H9 (cell line): ENCODE data around the gene SIGLEC1. TPM values are rescaled to one million over a fixed set of nuclear protein-coding genes. Genes with fewer than 3 reads are reported as not detected.

Experiments
- DNase-seq: peaks from one replicate; pipeline ENCODE4 v3.0.0-alpha.2; 2017
- H2AFZ ChIP-seq: one replicate; pipeline ENCODE4 v1.6.1; 2013; ENCODE audit warnings: mild to moderate bottlenecking, low read length, control low read depth, moderate library complexity
- H2AK5ac ChIP-seq: 2 replicates; pipeline ENCODE4 v1.6.1; 2013; ENCODE audit warnings: low read length, control low read depth, mixed read lengths; ENCODE audit not compliant: insufficient read length
- H2BK120ac ChIP-seq: one replicate; pipeline ENCODE4 v1.6.1; 2013; ENCODE audit warnings: low read depth, mild to moderate bottlenecking, low read length, control low read depth, inconsistent platforms; ENCODE audit not compliant: poor library complexity, severe bottlenecking
- H2BK12ac ChIP-seq: 2 replicates; pipeline ENCODE4 v1.6.1; 2013; ENCODE audit warnings: low read length, control low read depth, mixed read lengths, low read depth; ENCODE audit not compliant: insufficient read length
- H2BK15ac ChIP-seq: 2 replicates; pipeline ENCODE4 v1.6.1; 2013; ENCODE audit warnings: low read depth, low read length, control low read depth
- H2BK20ac ChIP-seq: one replicate; pipeline ENCODE4 v1.6.1; 2013; ENCODE audit warnings: low read depth, mild to moderate bottlenecking, low read length, control low read depth, inconsistent platforms; ENCODE audit not compliant: poor library complexity, severe bottlenecking
- H2BK5ac ChIP-seq: 2 replicates; pipeline ENCODE4 v1.6.1; 2013; ENCODE audit warnings: low read length, control low read depth, mixed read lengths; ENCODE audit not compliant: insufficient read length
- H3K14ac ChIP-seq: 2 replicates; pipeline ENCODE4 v1.6.1; 2013; ENCODE audit warnings: low read length, control low read depth; ENCODE audit not compliant: insufficient read depth
- H3K18ac ChIP-seq: 2 replicates; pipeline ENCODE4 v1.6.1; 2013; ENCODE audit warnings: low read depth, mild to moderate bottlenecking, mixed read lengths, low read length, control low read depth; ENCODE audit not compliant: insufficient read length
- H3K23ac ChIP-seq: 2 replicates; pipeline ENCODE4 v1.6.1; 2013; ENCODE audit warnings: low read length, control low read depth, mixed read lengths, low read depth; ENCODE audit not compliant: insufficient read length
- H3K23me2 ChIP-seq: 2 replicates; pipeline ENCODE4 v1.6.1; 2013; ENCODE audit warnings: low read depth, mild to moderate bottlenecking, mixed read lengths, low read length, control low read depth; ENCODE audit not compliant: insufficient read length, poor library complexity, severe bottlenecking
- H3K27ac ChIP-seq: 2 replicates; pipeline ENCODE4 v1.5.1; 2013; ENCODE audit warnings: low read length, control low read depth, mixed read lengths, low read depth; ENCODE audit not compliant: insufficient read length
- H3K27me3 ChIP-seq: 2 replicates; pipeline ENCODE4 v1.6.1; 2013; ENCODE audit warnings: low read length, control low read depth, inconsistent platforms; ENCODE audit not compliant: insufficient read depth
- H3K4ac ChIP-seq: 2 replicates; pipeline ENCODE4 v1.6.1; 2013; ENCODE audit warnings: low read depth, mild to moderate bottlenecking, control low read depth, inconsistent platforms, low read length, moderate library complexity
- H3K4me1 ChIP-seq: 2 replicates; pipeline ENCODE4 v1.6.1; 2013; ENCODE audit warnings: low read length, control low read depth, inconsistent platforms; ENCODE audit not compliant: insufficient read depth
- H3K4me2 ChIP-seq: 2 replicates; pipeline ENCODE4 v1.6.1; 2013; ENCODE audit warnings: low read length, control low read depth, mixed read lengths; ENCODE audit not compliant: insufficient read length, insufficient read depth
- H3K56ac ChIP-seq: 2 replicates; pipeline ENCODE4 v1.6.1; 2013; ENCODE audit warnings: low read depth, mild to moderate bottlenecking, mixed read lengths, low read length, control low read depth; ENCODE audit not compliant: insufficient read length
- H3K79me1 ChIP-seq: 2 replicates; pipeline ENCODE4 v1.6.1; 2013; ENCODE audit warnings: low read depth, mild to moderate bottlenecking, moderate library complexity, low read length, control low read depth, inconsistent platforms; ENCODE audit not compliant: insufficient read depth, poor library complexity, severe bottlenecking
- H3K79me2 ChIP-seq: 2 replicates; pipeline ENCODE4 v1.6.1; 2013; ENCODE audit warnings: low read length, control low read depth, inconsistent platforms; ENCODE audit not compliant: insufficient read depth
- H3K9ac ChIP-seq: 2 replicates; pipeline ENCODE4 v1.6.1; 2013; ENCODE audit warnings: low read length, control low read depth, mixed read lengths; ENCODE audit not compliant: insufficient read length; ENCODE audit errors: extremely low read depth
- H3K9me3 ChIP-seq: one replicate; pipeline ENCODE4 v1.6.1; 2013; ENCODE audit warnings: low read depth, low read length, inconsistent platforms; ENCODE audit not compliant: control insufficient read depth
- H3T11ph ChIP-seq: one replicate; pipeline ENCODE4 v1.6.1; 2013; ENCODE audit warnings: mild to moderate bottlenecking, low read length, control low read depth, inconsistent platforms
- H4K20me1 ChIP-seq: one replicate; pipeline ENCODE4 v1.6.1; 2013; ENCODE audit not compliant: control insufficient read depth, insufficient read length, insufficient read depth
- H4K5ac ChIP-seq: 2 replicates; pipeline ENCODE4 v1.6.1; 2013; ENCODE audit warnings: low read depth, mild to moderate bottlenecking, mixed read lengths, low read length, control low read depth; ENCODE audit not compliant: insufficient read length
- H4K8ac ChIP-seq: replicated peaks from 2 replicates; pipeline ENCODE4 v1.6.1; 2013; ENCODE audit warnings: low read length, control low read depth, mixed read lengths, low read depth; ENCODE audit not compliant: insufficient read length
- H4K91ac ChIP-seq: 2 replicates; pipeline ENCODE4 v1.6.1; 2013; ENCODE audit warnings: low read depth, mild to moderate bottlenecking, moderate library complexity, mixed read lengths, low read length, control low read depth; ENCODE audit not compliant: insufficient read length
- H3K27ac Mint-ChIP-seq, 3 experiments: 2 replicates in 2 of 3; 3 replicates in 1 of 3; pipeline ENCODE4 v1.8.0; 2020 to 2021; ENCODE audit warnings: mixed read lengths in 3 of 3, mild to moderate bottlenecking in 1 of 3, moderate library complexity in 1 of 3
- H3K27me3 Mint-ChIP-seq: 2 replicates; pipeline ENCODE4 v1.8.0; 2021; ENCODE audit warnings: low read depth, mild to moderate bottlenecking, moderate library complexity, mixed read lengths
- H3K36me3 Mint-ChIP-seq, 3 experiments: 2 replicates in 2 of 3; 3 replicates in 1 of 3; pipeline ENCODE4 v1.8.0; 2020 to 2021; ENCODE audit warnings: low read depth in 3 of 3, mixed read lengths in 3 of 3; ENCODE audit not compliant: insufficient read depth in 1 of 3
- H3K4me1 Mint-ChIP-seq, 2 experiments: 2 replicates each; pipeline ENCODE4 v1.8.0; 2020; ENCODE audit warnings: mixed read lengths in 2 of 2
- H3K4me3 Mint-ChIP-seq, 2 experiments: 2 replicates in 1 of 2; 3 replicates in 1 of 2; pipeline ENCODE4 v1.8.0; 2020 to 2021; ENCODE audit warnings: mild to moderate bottlenecking in 2 of 2, mixed read lengths in 2 of 2, moderate library complexity in 1 of 2
- H3K9me3 Mint-ChIP-seq, 2 experiments: 2 replicates in 1 of 2; 3 replicates in 1 of 2; pipeline ENCODE4 v1.8.0; 2020; ENCODE audit warnings: mild to moderate bottlenecking in 2 of 2, mixed read lengths in 2 of 2, moderate library complexity in 1 of 2
- CTCF ChIP-seq: fragments of 200-600 bp; sonication (generic); conservative IDR thresholded peaks from 3 replicates; pipeline ENCODE4 v1.8.0; 2021; ENCODE audit warnings: antibody characterized with exemption, mild to moderate bottlenecking
- whole genome bisulfite sequencing: extraction: QIAGEN DNeasy Blood & Tissue Kit; methylation state at CpG from one replicate; pipeline ENCODE4 v1.1.7; 2013; ENCODE audit warnings: missing lambda C conversion rate, low lambda C conversion rate, mixed read lengths; ENCODE audit not compliant: insufficient read length; ENCODE audit errors: extremely low coverage; 5-methylcytosine and 5-hydroxymethylcytosine counted together
- total RNA-seq: library from RNA; stranded (reverse); gene quantifications from 2 replicates; pipeline ENCODE4 v1.2.1, GENCODE V29; 2021

SIGLEC1 gene
- total RNA-seq, 1 experiment from 2014 or later: not detected

GRCh38 chr20:3674447-3674846 lies 38.0 kb downstream of the SIGLEC1 start:
- Mint-ChIP-seq H3K36me3 (no peaks in the 10 kb centered on the region), H3K4me1 (peaks cover 13 to 22% of the 10 kb centered on the region in 2 experiments), H3K4me3 (no peak overlapping the region), H3K27ac (peak overlapping the region in 1 of 3 experiments; percentile 54; a peak in 1 of 7 replicates), H3K9me3 (no peaks in the 10 kb centered on the region; a peak in 1 of 5 replicates), H3K27me3 (peaks cover 26% of the 10 kb centered on the region)
- Histone ChIP-seq H4K91ac (no peak overlapping the region), H2AK5ac (no peak overlapping the region), H3K79me1 (no peaks in the 10 kb centered on the region), H3K23ac (no peak overlapping the region), H3K18ac (no peak overlapping the region), H3K4me1 (no peaks in the 10 kb centered on the region), H3K4ac (no peak overlapping the region), H2BK5ac (no peak overlapping the region), H3K14ac (no peak overlapping the region), H2BK12ac (no peak overlapping the region), H2AFZ (no peak overlapping the region), H3K23me2 (no peaks in the 10 kb centered on the region), H4K20me1 (no peaks in the 10 kb centered on the region), H4K8ac (no peak overlapping the region), H2BK120ac (no peak overlapping the region), H3K9ac (no peak overlapping the region), H3K79me2 (no peaks in the 10 kb centered on the region), H3K9me3 (no peaks in the 10 kb centered on the region), H2BK15ac (no peak overlapping the region), H3K4me2 (no peak overlapping the region), H3K27me3 (0 out of 2 replicates have a peak, but pooled peaks cover 2% of the 10 kb centered on the region), H2BK20ac (no peak overlapping the region), H3K56ac (no peak overlapping the region), H4K5ac (no peak overlapping the region), H3T11ph (no peak overlapping the region), H3K27ac (no peak overlapping the region)
- WGBS: no CpG with 5 or more reads among the region's 10 CpGs
- DNase-seq: no peak
- TF ChIP-seq CTCF: no peak
